Measurements from ENCODE around the gene ADAD2.
A peak's percentile ranks its signal among the peaks of the same experiment; 100 is the strongest.

Gene ADAD2

GRCh38 chr16:84191466-84191865, 509 bp downstream of the ADAD2 start:
- no peak overlapping the region for H4K8ac ChIP-seq (ENCODE audit: low read depth, low read length)
- no peaks in the 10 kb centered on the region for H3K36me3 ChIP-seq (ENCODE audit: control insufficient read depth in 1 of 2, insufficient read depth in 2 of 2, low read length in 2 of 2)
- DNase-seq = no peak
- WGBS (ENCODE audit: extremely low coverage, insufficient coverage, insufficient read length) = no CpG with 5 or more reads among the region's 16 CpGs
- no peak overlapping the region for H2BK120ac ChIP-seq (ENCODE audit: insufficient read depth, low read length, poor library complexity)
- H3K79me2 ChIP-seq (ENCODE audit: control insufficient read depth, insufficient read depth, low read length, poor library complexity) = peaks cover 3% of the 10 kb centered on the region
- H3K4me1 ChIP-seq (ENCODE audit: control insufficient read depth in 1 of 2, insufficient read depth in 2 of 2, low read length in 2 of 2) = peaks cover 0 to 7% of the 10 kb centered on the region in 2 experiments
- peaks cover 3% of the 10 kb centered on the region for H3K79me1 ChIP-seq (ENCODE audit: low read length)
- H2AK5ac ChIP-seq (ENCODE audit: low read length) = no peak overlapping the region
- no peak overlapping the region for H3K9ac ChIP-seq (ENCODE audit: low read length)
- H3K27ac ChIP-seq (ENCODE audit: low read depth, low read length) = no peak overlapping the region
- no peak overlapping the region for H4K12ac ChIP-seq (ENCODE audit: low read depth, low read length)
- H2BK5ac ChIP-seq (ENCODE audit: low read depth, low read length, poor library complexity) = no peak overlapping the region
- no peak overlapping the region for H2BK12ac ChIP-seq (ENCODE audit: low read length)
- H3K23ac ChIP-seq (ENCODE audit: low read length) = no peak overlapping the region
- no peaks in the 10 kb centered on the region for H3K27me3 ChIP-seq (ENCODE audit: insufficient read depth, low read length)
- H2AFZ ChIP-seq (ENCODE audit: insufficient read depth, low read length, poor library complexity) = no peak overlapping the region
- peaks cover 3% of the 10 kb centered on the region for H3K9me3 ChIP-seq (ENCODE audit: insufficient read depth, low read depth, low read length)
- peak overlapping the region; percentile 0 for H3K14ac ChIP-seq (ENCODE audit: low read length)
- H3K4ac ChIP-seq (ENCODE audit: low read depth, low read length) = no peak overlapping the region
- peak overlapping the region; percentile 20 for H4K91ac ChIP-seq (ENCODE audit: low read depth, low read length)
- no peak overlapping the region for H3K4me2 ChIP-seq (ENCODE audit: low read length)
- no peak overlapping the region for H3K4me3 ChIP-seq (ENCODE audit: low read depth, low read length)
- H3K18ac ChIP-seq (ENCODE audit: low read length) = no peak overlapping the region

GRCh38 chr16:84193480-84193879, 2.5 kb downstream of the ADAD2 start:
- Histone ChIP-seq H2AK5ac (ENCODE audit: low read length) (no peak overlapping the region), H3K79me2 (ENCODE audit: control insufficient read depth, insufficient read depth, low read length, poor library complexity) (no peaks in the 10 kb centered on the region), H4K91ac (ENCODE audit: low read depth, low read length) (no peak overlapping the region), H3K18ac (ENCODE audit: low read length) (no peak overlapping the region), H3K9me3 (ENCODE audit: insufficient read depth, low read depth, low read length) (peaks cover 3% of the 10 kb centered on the region), H2BK120ac (ENCODE audit: insufficient read depth, low read length, poor library complexity) (no peak overlapping the region), H3K36me3 (ENCODE audit: control insufficient read depth in 1 of 2, insufficient read depth in 2 of 2, low read length in 2 of 2) (no peaks in the 10 kb centered on the region), H4K12ac (ENCODE audit: low read depth, low read length) (no peak overlapping the region), H3K4ac (ENCODE audit: low read depth, low read length) (no peak overlapping the region), H3K23ac (ENCODE audit: low read length) (no peak overlapping the region), H3K4me2 (ENCODE audit: low read length) (no peak overlapping the region), H2AFZ (ENCODE audit: insufficient read depth, low read length, poor library complexity) (no peak overlapping the region), H3K4me3 (ENCODE audit: low read depth, low read length) (no peak overlapping the region), H3K27ac (ENCODE audit: low read depth, low read length) (no peak overlapping the region), H3K79me1 (ENCODE audit: low read length) (no peaks in the 10 kb centered on the region), H3K4me1 (ENCODE audit: control insufficient read depth in 1 of 2, insufficient read depth in 2 of 2, low read length in 2 of 2) (peaks cover 2 to 10% of the 10 kb centered on the region in 2 experiments), H3K9ac (ENCODE audit: low read length) (no peak overlapping the region), H2BK12ac (ENCODE audit: low read length) (no peak overlapping the region), H4K8ac (ENCODE audit: low read depth, low read length) (no peak overlapping the region), H3K14ac (ENCODE audit: low read length) (no peak overlapping the region), H3K27me3 (ENCODE audit: insufficient read depth, low read length) (no peaks in the 10 kb centered on the region), H2BK5ac (ENCODE audit: low read depth, low read length, poor library complexity) (no peak overlapping the region)
- no peak for DNase-seq
- no CpG with 5 or more reads among the region's 7 CpGs for WGBS (ENCODE audit: extremely low coverage, insufficient coverage, insufficient read length)

- no peak overlapping the region for H2BK12ac ChIP-seq (ENCODE audit: low read length)
- H4K91ac ChIP-seq (ENCODE audit: low read depth, low read length) = no peak overlapping the region
- no peak for DNase-seq
- no peak overlapping the region for H2AK5ac ChIP-seq (ENCODE audit: low read length)
- no peak overlapping the region for H3K18ac ChIP-seq (ENCODE audit: low read length)
- H3K4ac ChIP-seq (ENCODE audit: low read depth, low read length) = no peak overlapping the region
- no peak overlapping the region for H3K27ac ChIP-seq (ENCODE audit: low read depth, low read length)
- H3K9ac ChIP-seq (ENCODE audit: low read length) = no peak overlapping the region
- no peaks in the 10 kb centered on the region for H3K79me2 ChIP-seq (ENCODE audit: control insufficient read depth, insufficient read depth, low read length, poor library complexity)
- no peak overlapping the region for H3K23ac ChIP-seq (ENCODE audit: low read length)
- no peak overlapping the region for H4K8ac ChIP-seq (ENCODE audit: low read depth, low read length)
- no peak overlapping the region for H2AFZ ChIP-seq (ENCODE audit: insufficient read depth, low read length, poor library complexity)
- H3K27me3 ChIP-seq (ENCODE audit: insufficient read depth, low read length) = no peaks in the 10 kb centered on the region
- no peak overlapping the region for H4K12ac ChIP-seq (ENCODE audit: low read depth, low read length)
- no peaks in the 10 kb centered on the region for H3K36me3 ChIP-seq (ENCODE audit: control insufficient read depth in 1 of 2, insufficient read depth in 2 of 2, low read length in 2 of 2)
- H3K4me1 ChIP-seq (ENCODE audit: control insufficient read depth in 1 of 2, insufficient read depth in 2 of 2, low read length in 2 of 2) = peaks cover 2 to 10% of the 10 kb centered on the region in 2 experiments
- no peak overlapping the region for H2BK5ac ChIP-seq (ENCODE audit: low read depth, low read length, poor library complexity)
- no peak overlapping the region for H3K4me2 ChIP-seq (ENCODE audit: low read length)
- WGBS (ENCODE audit: extremely low coverage, insufficient coverage, insufficient read length) = no CpG with 5 or more reads among the region's 11 CpGs
- H2BK120ac ChIP-seq (ENCODE audit: insufficient read depth, low read length, poor library complexity) = no peak overlapping the region
- H3K4me3 ChIP-seq (ENCODE audit: low read depth, low read length) = no peak overlapping the region
- peaks cover 3% of the 10 kb centered on the region for H3K9me3 ChIP-seq (ENCODE audit: insufficient read depth, low read depth, low read length)
- H3K79me1 ChIP-seq (ENCODE audit: low read length) = no peaks in the 10 kb centered on the region
- H3K14ac ChIP-seq (ENCODE audit: low read length) = no peak overlapping the region
Measured at GRCh38 chr16:84194018-84194417, 3.1 kb downstream of the ADAD2 start.

- H3K4me2 ChIP-seq (ENCODE audit: low read length) = no peak overlapping the region
- no peak overlapping the region for H2AFZ ChIP-seq (ENCODE audit: insufficient read depth, low read length, poor library complexity)
- H2BK120ac ChIP-seq (ENCODE audit: insufficient read depth, low read length, poor library complexity) = no peak overlapping the region
- no peak overlapping the region for H4K91ac ChIP-seq (ENCODE audit: low read depth, low read length)
- H2BK5ac ChIP-seq (ENCODE audit: low read depth, low read length, poor library complexity) = no peak overlapping the region
- no peak overlapping the region for H3K9ac ChIP-seq (ENCODE audit: low read length)
- H4K12ac ChIP-seq (ENCODE audit: low read depth, low read length) = no peak overlapping the region
- H3K36me3 ChIP-seq (ENCODE audit: control insufficient read depth in 1 of 2, insufficient read depth in 2 of 2, low read length in 2 of 2) = no peaks in the 10 kb centered on the region
- H3K4ac ChIP-seq (ENCODE audit: low read depth, low read length) = no peak overlapping the region
- no peaks in the 10 kb centered on the region for H3K79me1 ChIP-seq (ENCODE audit: low read length)
- WGBS (ENCODE audit: extremely low coverage, insufficient coverage, insufficient read length) = no CpG with 5 or more reads among the region's 34 CpGs
- H3K4me3 ChIP-seq (ENCODE audit: low read depth, low read length) = no peak overlapping the region
- H3K18ac ChIP-seq (ENCODE audit: low read length) = no peak overlapping the region
- peaks cover 3% of the 10 kb centered on the region for H3K9me3 ChIP-seq (ENCODE audit: insufficient read depth, low read depth, low read length)
- H3K14ac ChIP-seq (ENCODE audit: low read length) = no peak overlapping the region
- H3K27ac ChIP-seq (ENCODE audit: low read depth, low read length) = no peak overlapping the region
- H3K23ac ChIP-seq (ENCODE audit: low read length) = no peak overlapping the region
- H3K79me2 ChIP-seq (ENCODE audit: control insufficient read depth, insufficient read depth, low read length, poor library complexity) = no peaks in the 10 kb centered on the region
- H4K8ac ChIP-seq (ENCODE audit: low read depth, low read length) = no peak overlapping the region
- no peak for DNase-seq
- no peaks in the 10 kb centered on the region for H3K27me3 ChIP-seq (ENCODE audit: insufficient read depth, low read length)
- no peak overlapping the region for H2BK12ac ChIP-seq (ENCODE audit: low read length)
- H3K4me1 ChIP-seq (ENCODE audit: control insufficient read depth in 1 of 2, insufficient read depth in 2 of 2, low read length in 2 of 2) = peaks cover 2 to 10% of the 10 kb centered on the region in 2 experiments
- no peak overlapping the region for H2AK5ac ChIP-seq (ENCODE audit: low read length)
Measured at GRCh38 chr16:84194470-84195200, 3.7 kb downstream of the ADAD2 start.
